Transverse colon (tissue), 4 donors: ENCODE results near the gene GALNT13. TPM values are rescaled to one million over a fixed set of nuclear protein-coding genes. Genes with fewer than 3 reads are reported as not detected.

Experiments
- DNase-seq: peaks from one replicate; pipeline ENCODE4 v3.0.0-alpha.2; 2019
- H3K27ac ChIP-seq, 4 donors: fragments of 200-600 bp; sonication (generic); 2 replicates each; pipeline ENCODE4 v1.5.1; 2016 to 2018; ENCODE audit warnings: inconsistent platforms in 4 of 4
- H3K27me3 ChIP-seq: fragments of 200-600 bp; sonication (generic); 2 replicates; pipeline ENCODE4 v1.5.1; 2017; ENCODE audit warnings: inconsistent platforms
- H3K36me3 ChIP-seq, 4 donors: fragments of 200-600 bp; sonication (generic); 2 replicates each; pipeline ENCODE4 v1.5.1; 2017 to 2019; ENCODE audit warnings: inconsistent platforms in 4 of 4
- H3K4me1 ChIP-seq, 4 donors: fragments of 200-600 bp; sonication (generic); 2 replicates each; pipeline ENCODE4 v1.5.1; 2017 to 2020; ENCODE audit warnings: inconsistent platforms in 4 of 4
- H3K4me3 ChIP-seq, 4 donors: fragments of 200-600 bp; sonication (generic); 1 replicate in 1 of 4; 2 replicates in 3 of 4; pipeline versions ENCODE4 v1.5.1 to v1.6.1; 2017 to 2019; ENCODE audit warnings: inconsistent platforms in 4 of 4
- H3K9me3 ChIP-seq, 2 donors: fragments of 200-600 bp; sonication (generic); 2 replicates each; pipeline ENCODE4 v1.5.1; 2017 to 2019; ENCODE audit warnings: inconsistent platforms in 2 of 2
- EP300 ChIP-seq: sonication (generic); formaldehyde crosslinking; IDR thresholded peaks from one replicate; pipeline ENCODE4 v1.6.1; 2017; ENCODE audit warnings: antibody characterized with exemption, low read depth
- POLR2A ChIP-seq: fragments of 450-650 bp; IDR thresholded peaks from one replicate; pipeline ENCODE4 v1.6.1; 2016; ENCODE audit warnings: antibody characterized with exemption, mild to moderate bottlenecking, moderate library complexity
- POLR2AphosphoS5 ChIP-seq, 3 donors: sonication (generic); formaldehyde crosslinking; IDR thresholded peaks; one replicate each; pipeline ENCODE4 v1.6.1; 2016; ENCODE audit warnings: antibody characterized with exemption in 3 of 3
- WGBS, 2 donors: methylation state at CpG; one replicate each; pipeline ENCODE4 v1.1.5; 2018; ENCODE audit warnings: low coverage in 1 of 2; 5-methylcytosine and 5-hydroxymethylcytosine counted together
- in situ Hi-C, 4 donors: fragments of 200-750 bp; cut with MboI; loops; one replicate each; pipeline versions ENCODE4 v1.15.0 to v1.15.1; 2017; ENCODE audit warnings: low sequenced_read_pairs in 3 of 4, low pct_ligation_motif_present in 1 of 4, low pct_unique_long_range_greater_than_20kb in 1 of 4
- intact Hi-C: fragments of 100-400 bp; cut with DNase I; formaldehyde crosslinking; loops from one replicate; pipeline ENCODE4 v1.15.1; 2023; ENCODE audit warnings: low total_unique reads
- total RNA-seq, 4 donors: library from RNA; depleted of rRNA; stranded (reverse); fragments of >200 nt; gene quantifications; one replicate each; pipeline ENCODE4 v1.1.0, GENCODE V29; 2016
- TF ChIP-seq, protein P1 (sequence below), 5 experiments: fragments of 200-600 bp in 3 of 5; fragments of 450-650 bp in 2 of 5; sonication (generic) in 3 of 5; IDR thresholded peaks; 1 replicate in 2 of 5; 2 replicates in 3 of 5; pipeline ENCODE4 v1.5.1; 2016 to 2017; ENCODE audit warnings: antibody characterized with exemption in 5 of 5, inconsistent platforms in 3 of 5, mild to moderate bottlenecking in 2 of 5, moderate library complexity in 1 of 5

Gene GALNT13
- total RNA-seq, 4 donors from 2014 or later = 0.41 to 0.95 TPM; not detected in 2

DNA sequence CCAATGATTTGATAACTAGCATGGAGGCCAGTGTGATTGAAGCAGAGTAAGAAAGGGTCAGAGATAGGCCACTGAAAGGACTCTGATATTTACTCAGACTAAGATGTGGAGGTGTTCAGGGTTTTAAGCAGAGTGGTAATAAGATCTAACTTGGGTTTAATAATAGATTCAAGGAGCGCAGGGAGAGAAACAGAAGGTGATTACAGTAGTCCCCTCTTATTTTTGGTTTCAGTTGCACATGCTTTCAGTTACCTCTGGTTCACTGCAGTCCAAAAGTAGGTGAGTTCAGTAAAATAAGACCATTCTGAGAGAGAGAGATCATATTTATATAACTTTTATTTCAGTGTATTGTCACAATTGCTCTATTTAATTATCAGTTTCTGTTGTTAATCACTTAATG, 13.5 kb upstream of the GALNT13 start:
- Histone ChIP-seq H3K36me3 (no peaks in the 10 kb centered on the region), H3K27ac (no peak overlapping the region), H3K4me3 (no peak overlapping the region), H3K4me1 (no peaks in the 10 kb centered on the region), H3K27me3 (no peaks in the 10 kb centered on the region), H3K9me3 (no peaks in the 10 kb centered on the region)
- intact Hi-C loops (no loop called here), in situ Hi-C loops (no loop called here)
- TF ChIP-seq POLR2AphosphoS5 (IDR thresholded peaks at IDR 0.05) = no peak
- TF ChIP-seq POLR2A = no peak
- TF ChIP-seq EP300 = no peak
- TF ChIP-seq, protein P1, sequence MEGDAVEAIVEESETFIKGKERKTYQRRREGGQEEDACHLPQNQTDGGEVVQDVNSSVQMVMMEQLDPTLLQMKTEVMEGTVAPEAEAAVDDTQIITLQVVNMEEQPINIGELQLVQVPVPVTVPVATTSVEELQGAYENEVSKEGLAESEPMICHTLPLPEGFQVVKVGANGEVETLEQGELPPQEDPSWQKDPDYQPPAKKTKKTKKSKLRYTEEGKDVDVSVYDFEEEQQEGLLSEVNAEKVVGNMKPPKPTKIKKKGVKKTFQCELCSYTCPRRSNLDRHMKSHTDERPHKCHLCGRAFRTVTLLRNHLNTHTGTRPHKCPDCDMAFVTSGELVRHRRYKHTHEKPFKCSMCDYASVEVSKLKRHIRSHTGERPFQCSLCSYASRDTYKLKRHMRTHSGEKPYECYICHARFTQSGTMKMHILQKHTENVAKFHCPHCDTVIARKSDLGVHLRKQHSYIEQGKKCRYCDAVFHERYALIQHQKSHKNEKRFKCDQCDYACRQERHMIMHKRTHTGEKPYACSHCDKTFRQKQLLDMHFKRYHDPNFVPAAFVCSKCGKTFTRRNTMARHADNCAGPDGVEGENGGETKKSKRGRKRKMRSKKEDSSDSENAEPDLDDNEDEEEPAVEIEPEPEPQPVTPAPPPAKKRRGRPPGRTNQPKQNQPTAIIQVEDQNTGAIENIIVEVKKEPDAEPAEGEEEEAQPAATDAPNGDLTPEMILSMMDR (IDR thresholded peaks at IDR 0.05) = no peak
- DNase-seq = no peak
- WGBS, 2 donors = 81 to 92% methylated on average over 1 of the region's 1 CpG

DNA sequence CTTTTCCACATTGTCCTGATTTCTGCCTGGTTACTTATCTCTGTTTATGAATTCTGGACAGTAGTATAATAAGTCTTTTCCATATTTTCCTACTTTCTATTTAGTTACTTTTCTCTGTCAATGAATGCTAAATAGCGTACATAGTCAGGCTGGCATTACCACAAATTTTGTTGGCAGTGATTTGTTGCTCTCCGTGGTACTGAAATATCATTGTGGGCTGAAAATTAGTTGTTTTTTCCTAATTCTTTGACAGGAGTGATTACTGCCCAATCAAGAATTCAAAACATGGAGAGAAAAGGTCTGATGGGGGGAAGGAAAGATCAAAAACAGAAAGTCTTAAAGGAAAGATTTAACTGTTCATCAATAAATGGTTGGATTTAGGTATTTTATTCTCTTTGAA, 7.7 kb upstream of the GALNT13 start:
- no peak for DNase-seq
- H3K4me1 ChIP-seq = no peaks in the 10 kb centered on the region
- no peak overlapping the region for H3K4me3 ChIP-seq
- in situ Hi-C loops = no loop called here
- no peaks in the 10 kb centered on the region for H3K9me3 ChIP-seq
- H3K36me3 ChIP-seq = no peaks in the 10 kb centered on the region
- no peaks in the 10 kb centered on the region for H3K27me3 ChIP-seq
- no peak overlapping the region for H3K27ac ChIP-seq
- WGBS, 2 donors = 17 to 28% methylated on average over 2 of the region's 2 CpGs
- intact Hi-C loops = no loop called here
- no peak for TF ChIP-seq EP300

DNA sequence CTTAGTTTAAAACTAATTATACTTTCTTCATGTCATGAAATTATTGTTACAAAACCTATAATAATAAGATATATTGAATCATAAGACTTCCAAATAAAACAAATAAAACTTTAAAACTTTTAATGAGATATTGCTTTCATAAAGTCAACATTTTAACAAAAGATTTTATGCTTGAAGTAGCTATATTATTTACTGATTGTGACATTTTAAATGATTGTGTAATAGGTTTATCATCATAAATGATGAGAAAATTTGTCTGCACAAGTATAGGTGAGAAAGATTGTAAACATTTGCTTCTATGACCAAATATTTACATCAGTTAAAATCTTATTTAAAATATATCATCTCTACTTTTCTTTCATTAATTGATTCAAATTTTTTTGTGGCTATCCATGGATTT, 5.1 kb upstream of the GALNT13 start:
- peaks cover 0 to 3% (median 0%) of the 10 kb centered on the region in 4 donors for H3K4me1 ChIP-seq
- in situ Hi-C loops = no loop called here
- TF ChIP-seq POLR2AphosphoS5 (IDR thresholded peaks at IDR 0.05) = no peak
- no peak for TF ChIP-seq EP300
- TF ChIP-seq POLR2A = no peak
- TF ChIP-seq, protein P1 (IDR thresholded peaks at IDR 0.05) = no peak
- H3K4me3 ChIP-seq = no peak overlapping the region
- no peaks in the 10 kb centered on the region for H3K36me3 ChIP-seq
- H3K27me3 ChIP-seq = peaks cover 12% of the 10 kb centered on the region
- intact Hi-C loops = no loop called here
- no peak overlapping the region for H3K27ac ChIP-seq
- no peaks in the 10 kb centered on the region for H3K9me3 ChIP-seq
- DNase-seq = no peak

DNA sequence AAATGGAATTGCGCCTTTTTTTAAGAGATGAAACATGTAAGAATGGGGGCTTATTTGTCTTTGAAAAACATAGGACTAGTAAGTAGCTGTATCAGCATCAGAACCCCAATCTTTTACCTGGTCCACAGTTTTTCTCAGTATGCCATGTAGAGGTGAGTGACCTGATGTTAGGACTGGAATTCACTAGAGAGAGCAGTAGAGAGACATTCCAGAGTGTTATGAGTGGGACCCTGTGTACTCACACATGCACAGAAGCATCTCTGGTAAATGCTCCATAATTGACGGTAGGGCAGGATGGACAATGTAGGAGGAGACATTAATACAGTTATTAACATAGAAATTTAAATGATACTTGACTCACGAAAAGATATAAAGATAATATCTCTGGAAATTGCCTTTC, 1.4 kb upstream of the GALNT13 start:
- no peaks in the 10 kb centered on the region for H3K9me3 ChIP-seq
- no peaks in the 10 kb centered on the region for H3K36me3 ChIP-seq
- in situ Hi-C loops (no loop called here), intact Hi-C loops (no loop called here)
- H3K4me3 ChIP-seq = no peak overlapping the region
- H3K4me1 ChIP-seq = peaks cover 0 to 5% (median 1%) of the 10 kb centered on the region in 4 donors
- no peak for DNase-seq
- TF ChIP-seq POLR2AphosphoS5 (IDR thresholded peaks at IDR 0.05) = no peak
- TF ChIP-seq POLR2A = no peak
- peaks cover 47% of the 10 kb centered on the region for H3K27me3 ChIP-seq
- no peak overlapping the region for H3K27ac ChIP-seq
- WGBS, 2 donors = 51 to 66% methylated on average over 3 of the region's 3 CpGs

DNA sequence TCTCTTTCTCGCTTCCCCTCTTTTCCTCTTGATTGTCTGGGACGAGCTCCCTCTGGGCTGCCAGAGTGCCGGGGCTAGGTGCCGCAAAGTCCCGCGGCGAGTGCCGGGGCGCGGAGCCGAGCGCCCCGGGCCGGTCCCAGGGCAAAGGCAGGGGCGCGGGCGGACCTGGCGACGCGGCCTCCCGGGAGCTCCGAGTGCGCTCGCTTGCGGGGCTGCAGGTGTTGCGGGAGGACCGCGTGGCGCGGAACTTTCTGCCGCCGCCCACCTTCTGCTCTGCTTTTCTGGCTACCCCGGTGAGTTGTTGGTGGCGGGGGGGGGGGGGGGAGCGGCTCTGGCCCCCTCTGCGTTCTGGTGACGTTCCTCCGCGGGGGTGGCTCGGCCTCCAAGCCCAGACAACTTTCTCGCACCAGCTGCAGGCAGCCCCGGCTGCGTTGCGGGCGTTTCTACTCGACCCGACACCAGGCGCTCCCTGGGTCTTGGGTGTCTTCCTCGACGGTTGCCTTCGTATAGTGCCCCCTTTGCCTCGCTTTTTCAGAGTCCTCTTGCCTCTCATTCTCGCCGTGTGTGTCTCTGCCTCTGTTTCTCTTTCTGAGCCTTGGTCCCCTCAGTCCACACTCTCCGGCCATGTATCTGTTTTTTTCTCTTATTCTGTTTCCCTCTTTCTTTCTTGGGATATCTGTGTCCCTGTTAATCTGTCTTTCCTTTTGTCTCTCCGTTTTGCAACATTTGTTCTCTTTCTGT, 759 bp downstream of the GALNT13 start:
- WGBS, 2 donors = 11 to 14% methylated on average over 1 to 22 of the region's 56 CpGs
- Histone ChIP-seq H3K4me1 (peaks cover 0 to 5% (median 1%) of the 10 kb centered on the region in 4 donors), H3K36me3 (no peaks in the 10 kb centered on the region), H3K4me3 (peak overlapping the region in 2 of 4 donors; percentile 19 to 31), H3K27ac (no peak overlapping the region), H3K27me3 (peaks cover 51% of the 10 kb centered on the region), H3K9me3 (no peaks in the 10 kb centered on the region)
- in situ Hi-C loops (no loop called here), intact Hi-C loops (no loop called here)
- TF ChIP-seq, protein P1 (IDR thresholded peaks at IDR 0.05) = no peak
- TF ChIP-seq EP300 = no peak
- TF ChIP-seq POLR2AphosphoS5 (IDR thresholded peaks at IDR 0.05) = no peak
- no peak for DNase-seq
